HG03439 (cell line): ENCODE data around the gene TMEM121.
A peak's percentile ranks its signal among the peaks of the same experiment; 100 is the strongest.
"Not testable (repeated sequence)": the region's sequence is repeated elsewhere in the genome, so short reads cannot be mapped to it uniquely, and the experiment has no call there.

ENCODE experiments used
- ATAC-seq: cut with Tn5 transposase; IDR thresholded peaks from one replicate; pipeline ENCODE4 v1.9.1; 2021; ENCODE audit warnings: mild to moderate bottlenecking, moderate library complexity; ENCODE audit not compliant: unreplicated experiment

TMEM121 gene

GRCh38 chr14:105541218-105541875 lies 15.0 kb downstream of the TMEM121 start:
- ATAC-seq = no peak

- not testable (repeated sequence) for ATAC-seq
Observed at GRCh38 chr14:105545676-105546075, 19.3 kb downstream of the TMEM121 start.

GRCh38 chr14:105546410-105546809 lies 20.0 kb downstream of the TMEM121 start:
- not testable (repeated sequence) for ATAC-seq

GRCh38 chr14:105547072-105547471 lies 20.7 kb downstream of the TMEM121 start:
- not testable (repeated sequence) for ATAC-seq

GRCh38 chr14:105547741-105548169 lies 21.4 kb downstream of the TMEM121 start:
- no peak for ATAC-seq

- no peak for ATAC-seq
Observed at GRCh38 chr14:105549481-105549880, 23.1 kb downstream of the TMEM121 start.

GRCh38 chr14:105554022-105554421 lies 27.6 kb downstream of the TMEM121 start:
- ATAC-seq = no peak

- no peak for ATAC-seq
Observed at GRCh38 chr14:105554523-105554922, 28.1 kb downstream of the TMEM121 start.

GRCh38 chr14:105557671-105558070 lies 31.3 kb downstream of the TMEM121 start:
- ATAC-seq = not testable (repeated sequence)

- ATAC-seq = not testable (repeated sequence)
Observed at GRCh38 chr14:105558449-105559154, 32.2 kb downstream of the TMEM121 start.

- peak; percentile 42 for ATAC-seq
Observed at GRCh38 chr14:105559384-105560047, 33.1 kb downstream of the TMEM121 start.

GRCh38 chr14:105560048-105560669 lies 33.8 kb downstream of the TMEM121 start:
- ATAC-seq = peak; percentile 40

GRCh38 chr14:105561345-105561744 lies 35.0 kb downstream of the TMEM121 start:
- ATAC-seq = not testable (repeated sequence)

GRCh38 chr14:105562713-105563346 lies 36.4 kb downstream of the TMEM121 start:
- no peak for ATAC-seq

GRCh38 chr14:105563347-105563737 lies 37.0 kb downstream of the TMEM121 start:
- no peak for ATAC-seq

GRCh38 chr14:105564536-105564935 lies 38.2 kb downstream of the TMEM121 start:
- ATAC-seq = not testable (repeated sequence)

GRCh38 chr14:105565185-105565919 lies 39.0 kb downstream of the TMEM121 start:
- peak; percentile 7 for ATAC-seq

- peak; percentile 39 for ATAC-seq
Observed at GRCh38 chr14:105566248-105567163, 40.1 kb downstream of the TMEM121 start.
